GM12875 (cell line): ENCODE measurements around the gene KCNA10.

Experiments used
- H3K4me3 ChIP-seq: one replicate; pipeline ENCODE4 v1.5.1; 2011; ENCODE audit warnings: low read depth, low read length, control low read depth
- CTCF ChIP-seq: IDR thresholded peaks from 2 replicates; pipeline ENCODE4 v1.5.1; 2011; ENCODE audit warnings: low read depth, mild to moderate bottlenecking, control low read depth, inconsistent platforms, low read length, moderate library complexity, borderline replicate concordance; ENCODE audit not compliant: insufficient read depth

The KCNA10 gene

GRCh38 chr1:110490791-110491451 is 28.1 kb downstream of the KCNA10 start:
- TF ChIP-seq CTCF: no peak
- H3K4me3 ChIP-seq: no peak overlapping the region

DNA sequence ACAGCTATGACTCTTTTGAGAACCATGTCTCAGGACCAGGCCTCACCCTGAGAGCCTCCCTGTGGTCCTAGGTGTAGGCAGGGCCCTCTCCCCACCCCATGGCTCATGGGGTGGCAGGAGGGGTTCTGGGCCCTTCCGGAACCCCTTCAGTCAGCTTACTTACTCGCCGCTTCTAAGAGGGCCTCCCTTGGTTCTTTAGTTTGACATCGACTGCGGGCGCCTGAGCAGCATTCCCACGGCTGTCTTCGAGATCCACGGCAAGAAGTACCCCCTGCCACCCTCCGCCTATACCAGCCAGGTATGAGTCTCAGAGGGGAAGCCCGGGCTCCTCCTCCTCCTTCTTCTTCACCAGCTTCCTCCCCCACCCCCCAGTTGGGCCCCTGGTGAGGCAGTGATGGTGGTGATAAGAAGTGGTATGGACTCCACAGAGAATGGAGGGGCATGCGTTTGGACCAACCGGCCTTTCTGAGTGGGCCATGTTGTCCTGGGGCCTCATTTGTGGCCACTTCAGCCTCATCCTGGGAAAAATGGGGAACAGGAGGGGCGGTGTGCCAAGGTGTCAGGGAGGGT is 28.9 kb downstream of the KCNA10 start:
- TF ChIP-seq CTCF: no peak
- H3K4me3 ChIP-seq: no peak overlapping the region

DNA sequence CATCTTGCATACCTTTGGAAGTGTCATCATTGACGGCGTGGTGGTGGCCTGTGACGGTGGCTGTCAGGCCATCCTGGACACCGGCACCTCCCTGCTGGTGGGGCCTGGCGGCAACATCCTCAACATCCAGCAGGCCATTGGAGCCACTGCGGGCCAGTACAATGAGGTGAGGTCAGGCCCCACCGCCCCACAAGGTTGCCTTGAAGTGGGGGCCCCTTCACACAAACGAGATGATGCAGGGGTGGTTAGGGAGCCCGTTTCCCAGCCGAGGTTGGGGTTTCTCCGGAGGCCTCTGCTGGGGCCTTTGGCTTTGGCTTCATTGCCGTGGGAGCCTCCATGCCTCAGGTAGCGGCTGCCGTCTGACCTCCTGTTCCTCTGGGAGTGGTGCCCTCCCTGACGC is 29.6 kb downstream of the KCNA10 start:
- TF ChIP-seq CTCF: no peak
- H3K4me3 ChIP-seq: no peak overlapping the region

- TF ChIP-seq CTCF: no peak
- H3K4me3 ChIP-seq: no peak overlapping the region
Observed at GRCh38 chr1:110488867-110489266, 30.1 kb downstream of the KCNA10 start.

- H3K4me3 ChIP-seq: no peak overlapping the region
- no peak for TF ChIP-seq CTCF
Observed at GRCh38 chr1:110488161-110488560, 30.8 kb downstream of the KCNA10 start.

- no peak for TF ChIP-seq CTCF
- H3K4me3 ChIP-seq: no peak overlapping the region
Observed at GRCh38 chr1:110487726-110488125, 31.2 kb downstream of the KCNA10 start.

- TF ChIP-seq CTCF: no peak
Observed at GRCh38 chr1:110485725-110486124, 33.2 kb downstream of the KCNA10 start.

More at GRCh38 chr1:110485725-110486124, 33.2 kb downstream of the KCNA10 start:
- no peak overlapping the region for H3K4me3 ChIP-seq
